Muscle of leg (tissue), 11 donors: Measurements from ENCODE around the gene PDCD1. TPM values are rescaled to one million over a fixed set of nuclear protein-coding genes. Genes with fewer than 3 reads are reported as not detected.
A peak's percentile ranks its signal among the peaks of the same experiment; 100 is the strongest.

Experiments
- DNase-seq: peaks from one replicate; pipeline ENCODE4 v3.0.0; 2013
- H3K27ac ChIP-seq: one replicate; pipeline ENCODE4 v1.5.1; 2013; ENCODE audit warnings: mild to moderate bottlenecking, low read length, control low read depth
- H3K27me3 ChIP-seq: one replicate; pipeline ENCODE4 v1.6.1; 2013; ENCODE audit warnings: low read length; ENCODE audit not compliant: control insufficient read depth, insufficient read depth
- H3K36me3 ChIP-seq: one replicate; pipeline ENCODE4 v1.6.1; 2013; ENCODE audit warnings: low read length; ENCODE audit not compliant: control insufficient read depth, insufficient read depth
- H3K4me1 ChIP-seq: one replicate; pipeline ENCODE4 v1.6.1; 2013; ENCODE audit warnings: low read length; ENCODE audit not compliant: control insufficient read depth, insufficient read depth
- H3K4me3 ChIP-seq: one replicate; pipeline ENCODE4 v1.5.1; 2013; ENCODE audit warnings: low read length, control low read depth
- H3K9me3 ChIP-seq: replicated peaks from 2 replicates; pipeline ENCODE4 v1.6.1; 2013; ENCODE audit warnings: low read depth, low read length; ENCODE audit not compliant: control insufficient read depth
- WGBS: methylation state at CpG from one replicate; pipeline ENCODE4 v1.1.5; 2013; ENCODE audit warnings: missing lambda C conversion rate; ENCODE audit not compliant: insufficient coverage; 5-methylcytosine and 5-hydroxymethylcytosine counted together
- polyA plus RNA-seq, 8 donors: library from polyadenylated mRNA; unstranded; fragments of 120-200 nt; gene quantifications; one replicate each; pipeline versions ENCODE4 v1.2.1 to v1.2.3, GENCODE V29; 2013; ENCODE audit warnings: inconsistent platforms in 1 of 8, low replicate concordance in 1 of 8; ENCODE audit not compliant: insufficient read length in 8 of 8, insufficient read depth in 1 of 8
- total RNA-seq: library from RNA; stranded (reverse); fragments of 120-200 nt; gene quantifications from one replicate; pipeline ENCODE4 v1.2.4, GENCODE V29; 2013

Gene PDCD1
- total and polyA plus RNA-seq, 9 donors = 0.04 to 0.36 (median 0.10) TPM; not detected in 2

GRCh38 chr2:241863536-241863954 lies 4.9 kb upstream of the PDCD1 start:
- Histone ChIP-seq H3K4me1 (peaks cover 36% of the 10 kb centered on the region), H3K9me3 (no peaks in the 10 kb centered on the region), H3K27ac (no peak overlapping the region), H3K27me3 (peaks cover 52% of the 10 kb centered on the region), H3K4me3 (no peak overlapping the region), H3K36me3 (no peaks in the 10 kb centered on the region)
- DNase-seq = peak; percentile 82
- 21% methylated on average over 18 of the region's 29 CpGs for WGBS

GRCh38 chr2:241862775-241863535 lies 4.3 kb upstream of the PDCD1 start:
- H3K4me1 ChIP-seq = peaks cover 32% of the 10 kb centered on the region
- DNase-seq = no peak
- H3K27me3 ChIP-seq = peaks cover 51% of the 10 kb centered on the region

GRCh38 chr2:241862093-241862492 lies 3.4 kb upstream of the PDCD1 start:
- peaks cover 46% of the 10 kb centered on the region for H3K27me3 ChIP-seq
- peaks cover 32% of the 10 kb centered on the region for H3K4me1 ChIP-seq
- no peaks in the 10 kb centered on the region for H3K36me3 ChIP-seq
- H3K27ac ChIP-seq = no peak overlapping the region
- H3K4me3 ChIP-seq = no peak overlapping the region
- DNase-seq = no peak
- H3K9me3 ChIP-seq = no peaks in the 10 kb centered on the region
- 76% methylated on average over 3 of the region's 8 CpGs for WGBS

More at GRCh38 chr2:241862775-241863535, 4.3 kb upstream of the PDCD1 start:
- WGBS = 71% methylated on average over 15 of the region's 22 CpGs
- Histone ChIP-seq H3K9me3 (no peaks in the 10 kb centered on the region), H3K36me3 (no peaks in the 10 kb centered on the region), H3K4me3 (no peak overlapping the region), H3K27ac (no peak overlapping the region)

GRCh38 chr2:241861264-241861663 lies 2.6 kb upstream of the PDCD1 start:
- Histone ChIP-seq H3K9me3 (no peaks in the 10 kb centered on the region), H3K4me1 (peaks cover 29% of the 10 kb centered on the region), H3K4me3 (no peak overlapping the region), H3K27ac (no peak overlapping the region), H3K27me3 (peaks cover 38% of the 10 kb centered on the region), H3K36me3 (no peaks in the 10 kb centered on the region)
- 79% methylated on average over 1 of the region's 1 CpG for WGBS
- DNase-seq = no peak

GRCh38 chr2:241860184-241861078 lies 1.7 kb upstream of the PDCD1 start:
- Histone ChIP-seq H3K4me1 (peaks cover 29% of the 10 kb centered on the region), H3K9me3 (no peaks in the 10 kb centered on the region), H3K27ac (peak overlapping the region; percentile 84), H3K4me3 (no peak overlapping the region), H3K36me3 (no peaks in the 10 kb centered on the region), H3K27me3 (peaks cover 31% of the 10 kb centered on the region)
- DNase-seq = no peak
- WGBS = 81% methylated on average over 3 of the region's 10 CpGs

GRCh38 chr2:241859436-241860183 lies 916 bp upstream of the PDCD1 start:
- no peak overlapping the region for H3K4me3 ChIP-seq
- H3K27me3 ChIP-seq = peaks cover 26% of the 10 kb centered on the region
- H3K4me1 ChIP-seq = peaks cover 35% of the 10 kb centered on the region
- H3K9me3 ChIP-seq = no peaks in the 10 kb centered on the region
- no peaks in the 10 kb centered on the region for H3K36me3 ChIP-seq
- peak overlapping the region; percentile 84 for H3K27ac ChIP-seq
- DNase-seq = peak; percentile 92
- WGBS = 31% methylated on average over 26 of the region's 30 CpGs

- peaks cover 26% of the 10 kb centered on the region for H3K27me3 ChIP-seq
- H3K4me1 ChIP-seq = peaks cover 40% of the 10 kb centered on the region
- no peaks in the 10 kb centered on the region for H3K36me3 ChIP-seq
- 27% methylated on average over 4 of the region's 9 CpGs for WGBS
- H3K9me3 ChIP-seq = no peaks in the 10 kb centered on the region
- no peak overlapping the region for H3K4me3 ChIP-seq
- DNase-seq = no peak
- peak overlapping the region; percentile 84 for H3K27ac ChIP-seq
Measured at GRCh38 chr2:241859017-241859435, 332 bp upstream of the PDCD1 start.

- Histone ChIP-seq H3K4me1 (peaks cover 37% of the 10 kb centered on the region), H3K27ac (no peak overlapping the region), H3K27me3 (peaks cover 14% of the 10 kb centered on the region), H3K36me3 (no peaks in the 10 kb centered on the region), H3K4me3 (no peak overlapping the region), H3K9me3 (no peaks in the 10 kb centered on the region)
- DNase-seq = no peak
- 87% methylated on average over 11 of the region's 18 CpGs for WGBS
Measured at GRCh38 chr2:241857572-241858121, 1.0 kb downstream of the PDCD1 start.

- no peak overlapping the region for H3K4me3 ChIP-seq
- H3K4me1 ChIP-seq = peaks cover 37% of the 10 kb centered on the region
- H3K27ac ChIP-seq = no peak overlapping the region
- 85% methylated on average over 25 of the region's 28 CpGs for WGBS
- no peaks in the 10 kb centered on the region for H3K9me3 ChIP-seq
- DNase-seq = no peak
- H3K27me3 ChIP-seq = peaks cover 8% of the 10 kb centered on the region
- H3K36me3 ChIP-seq = no peaks in the 10 kb centered on the region
Measured at GRCh38 chr2:241857041-241857541, 1.6 kb downstream of the PDCD1 start.
